ENCODE results near the gene TMEM269.

TMEM269 gene

DNA sequence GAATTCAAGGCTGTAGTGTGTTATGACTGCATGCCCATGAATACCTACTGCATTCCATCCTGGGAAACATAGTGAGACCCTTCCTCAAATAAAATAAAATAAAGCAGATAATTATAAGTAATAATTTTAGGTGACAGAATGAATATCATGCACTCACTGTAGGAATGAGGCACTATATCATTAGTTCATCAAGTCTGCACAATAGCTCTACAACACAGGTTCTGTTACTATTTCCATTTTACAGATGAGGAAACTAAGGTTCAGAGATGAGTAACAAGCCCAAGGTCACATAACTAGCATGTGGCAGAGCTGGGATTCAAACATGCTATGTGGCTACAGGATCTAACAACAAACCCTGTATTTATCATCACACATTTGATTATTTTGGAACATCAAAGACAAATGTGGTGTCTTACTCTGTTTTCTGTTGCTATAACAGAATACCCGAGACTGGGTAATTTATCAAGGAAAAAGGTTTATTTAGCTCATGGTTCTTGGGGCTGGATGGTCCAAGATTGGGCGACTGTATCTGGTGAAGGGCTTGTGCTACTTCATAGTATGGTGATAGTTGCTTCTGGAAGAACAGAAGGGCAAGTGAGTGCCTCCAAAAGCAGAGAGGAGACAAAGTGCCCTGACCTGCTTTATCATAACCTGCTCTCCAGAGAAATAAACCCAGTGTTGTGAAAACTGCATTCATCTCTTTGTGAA lies 56.8 kb downstream of the TMEM269 start:
- DNase-seq (ENCODE audit: low spot score) = no peak
- H3K4me3 ChIP-seq (ENCODE audit: severe bottlenecking) = no peak overlapping the region
- H3K9me3 ChIP-seq (ENCODE audit: severe bottlenecking) = no peaks in the 10 kb centered on the region
- TF ChIP-seq, protein P1, sequence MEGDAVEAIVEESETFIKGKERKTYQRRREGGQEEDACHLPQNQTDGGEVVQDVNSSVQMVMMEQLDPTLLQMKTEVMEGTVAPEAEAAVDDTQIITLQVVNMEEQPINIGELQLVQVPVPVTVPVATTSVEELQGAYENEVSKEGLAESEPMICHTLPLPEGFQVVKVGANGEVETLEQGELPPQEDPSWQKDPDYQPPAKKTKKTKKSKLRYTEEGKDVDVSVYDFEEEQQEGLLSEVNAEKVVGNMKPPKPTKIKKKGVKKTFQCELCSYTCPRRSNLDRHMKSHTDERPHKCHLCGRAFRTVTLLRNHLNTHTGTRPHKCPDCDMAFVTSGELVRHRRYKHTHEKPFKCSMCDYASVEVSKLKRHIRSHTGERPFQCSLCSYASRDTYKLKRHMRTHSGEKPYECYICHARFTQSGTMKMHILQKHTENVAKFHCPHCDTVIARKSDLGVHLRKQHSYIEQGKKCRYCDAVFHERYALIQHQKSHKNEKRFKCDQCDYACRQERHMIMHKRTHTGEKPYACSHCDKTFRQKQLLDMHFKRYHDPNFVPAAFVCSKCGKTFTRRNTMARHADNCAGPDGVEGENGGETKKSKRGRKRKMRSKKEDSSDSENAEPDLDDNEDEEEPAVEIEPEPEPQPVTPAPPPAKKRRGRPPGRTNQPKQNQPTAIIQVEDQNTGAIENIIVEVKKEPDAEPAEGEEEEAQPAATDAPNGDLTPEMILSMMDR (IDR thresholded peaks at IDR 0.05; ENCODE audit: poor library complexity, severe bottlenecking) = no peak
- H3K27ac ChIP-seq (ENCODE audit: poor library complexity, severe bottlenecking) = no peak overlapping the region
- H3K4me1 ChIP-seq (ENCODE audit: insufficient read depth, poor library complexity, severe bottlenecking) = peaks cover 8% of the 10 kb centered on the region
- no peaks in the 10 kb centered on the region for H3K27me3 ChIP-seq (ENCODE audit: insufficient read depth, poor library complexity, severe bottlenecking)
- H3K36me3 ChIP-seq (ENCODE audit: low read depth) = no peaks in the 10 kb centered on the region
- no peak for ATAC-seq (ENCODE audit: low read depth)

DNA sequence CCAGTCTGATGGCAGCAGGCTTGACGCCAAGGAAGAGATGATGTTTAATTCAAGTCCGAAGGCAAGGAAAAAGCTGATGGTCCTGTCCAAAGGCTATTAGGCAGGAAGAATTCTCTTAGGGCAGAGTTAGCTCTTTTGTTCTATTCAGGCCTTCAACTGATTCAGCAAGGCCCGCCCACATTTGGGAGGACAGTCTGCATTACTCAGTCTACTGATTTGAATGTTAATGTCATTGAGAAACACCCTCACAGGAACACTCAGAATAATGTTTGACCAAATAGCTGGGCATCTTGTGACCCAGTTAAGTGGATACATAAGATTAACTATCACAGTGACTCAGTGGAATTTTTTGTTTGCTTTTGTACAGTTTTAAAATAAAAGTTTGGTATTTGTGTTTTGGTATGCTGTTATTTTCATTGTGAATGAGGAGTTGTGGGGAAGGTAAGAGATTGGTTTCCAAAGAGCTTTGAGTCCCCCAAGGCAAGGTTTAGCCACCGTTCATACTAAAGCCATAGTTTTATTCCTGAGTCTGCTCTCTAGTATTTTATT lies 59.9 kb downstream of the TMEM269 start:
- Histone ChIP-seq H3K4me3 (ENCODE audit: severe bottlenecking) (no peak overlapping the region), H3K27me3 (ENCODE audit: insufficient read depth, poor library complexity, severe bottlenecking) (no peaks in the 10 kb centered on the region), H3K9me3 (ENCODE audit: severe bottlenecking) (no peaks in the 10 kb centered on the region), H3K4me1 (ENCODE audit: insufficient read depth, poor library complexity, severe bottlenecking) (peaks cover 8% of the 10 kb centered on the region), H3K27ac (ENCODE audit: poor library complexity, severe bottlenecking) (no peak overlapping the region), H3K36me3 (ENCODE audit: low read depth) (peaks cover 10% of the 10 kb centered on the region; the same call in 1 of the 2 replicates)
- no peak for DNase-seq (ENCODE audit: low spot score)
- TF ChIP-seq, protein P1 (IDR thresholded peaks at IDR 0.05; ENCODE audit: poor library complexity, severe bottlenecking) = no peak
- ATAC-seq (ENCODE audit: low read depth) = no peak

DNA sequence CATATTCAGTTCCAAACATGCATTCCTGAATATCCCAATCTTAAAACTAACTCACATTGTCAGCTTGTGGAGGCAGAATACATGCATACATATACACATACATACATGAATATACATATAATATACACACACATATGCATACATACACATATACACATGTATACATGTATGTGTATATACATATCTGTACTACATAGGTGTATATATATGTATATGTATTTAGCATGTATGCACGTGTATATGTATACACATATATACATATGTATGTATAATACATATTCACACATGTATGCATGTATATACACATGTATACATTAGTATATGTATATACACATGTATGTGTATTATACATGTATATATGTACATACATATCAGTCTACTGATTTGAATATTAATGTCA lies 60.4 kb downstream of the TMEM269 start:
- no peak for DNase-seq (ENCODE audit: low spot score)
- no peaks in the 10 kb centered on the region for H3K9me3 ChIP-seq (ENCODE audit: severe bottlenecking)
- H3K27ac ChIP-seq (ENCODE audit: poor library complexity, severe bottlenecking) = no peak overlapping the region
- TF ChIP-seq, protein P1 (IDR thresholded peaks at IDR 0.05; ENCODE audit: poor library complexity, severe bottlenecking) = no peak
- H3K4me3 ChIP-seq (ENCODE audit: severe bottlenecking) = peak overlapping the region; percentile 57
- peaks cover 8% of the 10 kb centered on the region for H3K4me1 ChIP-seq (ENCODE audit: insufficient read depth, poor library complexity, severe bottlenecking)
- H3K27me3 ChIP-seq (ENCODE audit: insufficient read depth, poor library complexity, severe bottlenecking) = no peaks in the 10 kb centered on the region
- no peak for ATAC-seq (ENCODE audit: low read depth)
- H3K36me3 ChIP-seq (ENCODE audit: low read depth) = peaks cover 11% of the 10 kb centered on the region; the same call in 1 of the 2 replicates

DNA sequence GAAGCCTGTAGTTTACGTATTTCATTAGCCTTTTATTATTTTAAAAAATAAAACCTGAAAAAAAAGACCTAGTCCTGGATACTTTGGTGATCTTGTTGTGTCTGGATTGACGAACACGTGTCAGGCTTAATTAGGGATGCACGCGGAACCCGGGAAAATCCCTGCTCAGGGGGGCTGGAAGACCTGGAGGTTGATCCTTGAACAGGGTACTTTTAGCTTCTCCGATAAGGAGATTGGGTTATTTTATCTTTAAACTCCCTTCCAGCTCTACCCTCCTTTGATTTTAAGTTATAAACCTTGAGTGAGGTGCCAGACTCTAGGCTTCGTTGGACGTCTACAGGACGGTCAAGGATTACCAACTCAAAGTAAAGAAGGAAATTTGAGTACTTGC lies 61.1 kb downstream of the TMEM269 start:
- TF ChIP-seq, protein P1 (IDR thresholded peaks at IDR 0.05; ENCODE audit: poor library complexity, severe bottlenecking) = no peak
- peak overlapping the region; percentile 57 for H3K4me3 ChIP-seq (ENCODE audit: severe bottlenecking)
- H3K27ac ChIP-seq (ENCODE audit: poor library complexity, severe bottlenecking) = no peak overlapping the region

More for the DNA sequence above, 61.1 kb downstream of the TMEM269 start:
- ATAC-seq (ENCODE audit: low read depth) = peak; percentile 5
- Histone ChIP-seq H3K36me3 (ENCODE audit: low read depth) (peaks cover 11% of the 10 kb centered on the region; the same call in 1 of the 2 replicates), H3K4me1 (ENCODE audit: insufficient read depth, poor library complexity, severe bottlenecking) (peaks cover 8% of the 10 kb centered on the region), H3K9me3 (ENCODE audit: severe bottlenecking) (no peaks in the 10 kb centered on the region), H3K27me3 (ENCODE audit: insufficient read depth, poor library complexity, severe bottlenecking) (no peaks in the 10 kb centered on the region)
- no peak for DNase-seq (ENCODE audit: low spot score)

Measured in RWPE2 (cell line).